WTC11 (cell line): ENCODE data around the gene MEGF6. TPM values are rescaled to one million over a fixed set of nuclear protein-coding genes. Genes with fewer than 3 reads are reported as not detected.

Experiments used
- ATAC-seq: fragments of 200-7000 bp; cut with Tn5 transposase; 2 replicates; pipeline ENCODE4 v1.10.0; 2021; ENCODE audit warnings: mild to moderate bottlenecking, moderate library complexity
- CTCF ChIA-PET: fragments of 300-600 bp; sonication (Branson Sonifier 250); formaldehyde crosslinking; loops from one replicate; lab custom pipeline; 2021; ENCODE audit warnings: antibody characterized with exemption; lab: Charles Lee
- POLR2A ChIA-PET: fragments of 350-600 bp; sonication (Branson Sonifier 250); formaldehyde crosslinking; loops from one replicate; lab custom pipeline; 2021; ENCODE audit warnings: antibody characterized with exemption; lab: Charles Lee
- DNase-seq: peaks from one replicate; pipeline ENCODE4 v3.0.0; 2021; ENCODE audit warnings: low spot score
- H3K27ac Mint-ChIP-seq: 2 replicates; pipeline ENCODE4 v1.8.0; 2021; ENCODE audit warnings: mixed read lengths
- H3K27me3 Mint-ChIP-seq: 2 replicates; pipeline ENCODE4 v1.8.0; 2021; ENCODE audit warnings: low read depth, mild to moderate bottlenecking, moderate library complexity, mixed read lengths
- H3K36me3 Mint-ChIP-seq: 2 replicates; pipeline ENCODE4 v1.8.0; 2021; ENCODE audit warnings: mixed read lengths
- H3K4me1 Mint-ChIP-seq: 2 replicates; pipeline ENCODE4 v1.8.0; 2022; ENCODE audit warnings: mixed read lengths
- H3K4me3 Mint-ChIP-seq: 2 replicates; pipeline ENCODE4 v1.8.0; 2021; ENCODE audit warnings: mild to moderate bottlenecking, moderate library complexity, mixed read lengths
- H3K9me3 Mint-ChIP-seq: 2 replicates; pipeline ENCODE4 v1.8.0; 2021; ENCODE audit warnings: mixed read lengths
- CBFB ChIP-seq: sonication (generic); formaldehyde crosslinking; IDR thresholded peaks from 2 replicates; pipeline ENCODE4 v1.8.1; 2022; ENCODE audit warnings: mild to moderate bottlenecking, low read depth, missing genetic modification reagents
- CREM ChIP-seq: sonication (generic); formaldehyde crosslinking; IDR thresholded peaks from 2 replicates; pipeline ENCODE4 v1.8.1; 2022; ENCODE audit warnings: mild to moderate bottlenecking, missing genetic modification reagents, moderate library complexity
- ELF4 ChIP-seq: sonication (generic); formaldehyde crosslinking; IDR thresholded peaks from 2 replicates; pipeline ENCODE4 v1.8.1; 2022; ENCODE audit warnings: low read depth, mild to moderate bottlenecking, moderate library complexity, missing genetic modification reagents
- EMX1 ChIP-seq: fragments of 250-450 bp; sonication (Bioruptor Pico); IDR thresholded peaks from 2 replicates; pipeline ENCODE4 v1.8.0; 2021; ENCODE audit warnings: mild to moderate bottlenecking
- FOXK1 ChIP-seq: sonication (generic); formaldehyde crosslinking; IDR thresholded peaks from 2 replicates; pipeline ENCODE4 v1.8.0; 2022; ENCODE audit warnings: mild to moderate bottlenecking, moderate library complexity, missing genetic modification reagents
- KAT7 ChIP-seq: sonication (generic); formaldehyde crosslinking; IDR thresholded peaks from 2 replicates; pipeline ENCODE4 v1.8.1; 2023; ENCODE audit warnings: missing genetic modification reagents, mild to moderate bottlenecking, borderline replicate concordance
- MAX ChIP-seq: sonication (generic); formaldehyde crosslinking; IDR thresholded peaks from 2 replicates; pipeline ENCODE4 v1.8.0; 2022; ENCODE audit warnings: mild to moderate bottlenecking, missing genetic modification reagents
- MLX ChIP-seq: sonication (generic); formaldehyde crosslinking; IDR thresholded peaks from 2 replicates; pipeline ENCODE4 v1.8.1; 2023; ENCODE audit warnings: mild to moderate bottlenecking, missing genetic modification reagents, moderate library complexity
- NFE2L1 ChIP-seq: sonication (generic); formaldehyde crosslinking; IDR thresholded peaks from 2 replicates; pipeline ENCODE4 v1.8.1; 2023; ENCODE audit warnings: missing genetic modification reagents
- RELA ChIP-seq: sonication (generic); formaldehyde crosslinking; IDR thresholded peaks from 2 replicates; pipeline ENCODE4 v1.8.1; 2022; ENCODE audit warnings: missing genetic modification reagents, mild to moderate bottlenecking, borderline replicate concordance
- SP1 ChIP-seq: sonication (generic); formaldehyde crosslinking; conservative IDR thresholded peaks from 2 replicates; pipeline ENCODE4 v1.8.1; 2022; ENCODE audit warnings: missing genetic modification reagents
- TEAD1 ChIP-seq: sonication (generic); formaldehyde crosslinking; IDR thresholded peaks from 2 replicates; pipeline ENCODE4 v1.8.0; 2022; ENCODE audit warnings: mild to moderate bottlenecking, missing genetic modification reagents
- TP53 ChIP-seq: sonication (generic); formaldehyde crosslinking; IDR thresholded peaks from 2 replicates; pipeline ENCODE4 v1.8.1; 2023; ENCODE audit warnings: mild to moderate bottlenecking, missing genetic modification reagents
- ZNF219 ChIP-seq: sonication (generic); formaldehyde crosslinking; IDR thresholded peaks from 2 replicates; pipeline ENCODE4 v1.8.0; 2023; ENCODE audit warnings: missing genetic modification reagents, mild to moderate bottlenecking, borderline replicate concordance
- ZNF317 ChIP-seq: sonication (generic); formaldehyde crosslinking; IDR thresholded peaks from 2 replicates; pipeline ENCODE4 v1.8.1; 2023; ENCODE audit warnings: low read depth, mild to moderate bottlenecking, moderate library complexity, missing genetic modification reagents, borderline replicate concordance
- ZNF396 ChIP-seq: fragments of 250-450 bp; sonication (Bioruptor Pico); IDR thresholded peaks from 2 replicates; pipeline ENCODE4 v1.8.0; 2021; ENCODE audit warnings: mild to moderate bottlenecking, moderate library complexity, borderline replicate concordance
- ZNF423 ChIP-seq: fragments of 250-450 bp; sonication (Bioruptor Pico); IDR thresholded peaks from 2 replicates; pipeline ENCODE4 v2.1.2; 2022; ENCODE audit warnings: mild to moderate bottlenecking, moderate library complexity
- ZNF425 ChIP-seq: fragments of 250-450 bp; sonication (Bioruptor Pico); conservative IDR thresholded peaks from 2 replicates; pipeline ENCODE4 v1.9.0; 2021; ENCODE audit warnings: mild to moderate bottlenecking
- ZNF532 ChIP-seq: fragments of 250-450 bp; sonication (Bioruptor Pico); IDR thresholded peaks from 2 replicates; pipeline ENCODE4 v1.9.0; 2021; ENCODE audit warnings: mild to moderate bottlenecking, borderline replicate concordance
- ZNF671 ChIP-seq: fragments of 250-450 bp; sonication (Bioruptor Pico); IDR thresholded peaks from 2 replicates; pipeline ENCODE4 v1.8.0; 2021; ENCODE audit warnings: mild to moderate bottlenecking
- ZSCAN18 ChIP-seq: fragments of 250-450 bp; sonication (Bioruptor Pico); IDR thresholded peaks from 2 replicates; pipeline ENCODE4 v2.1.2; 2022; ENCODE audit warnings: mild to moderate bottlenecking, moderate library complexity
- total RNA-seq: library from RNA; stranded (reverse); gene quantifications from 3 replicates; pipeline ENCODE4 v1.2.3, GENCODE V29; 2021
- TF ChIP-seq, protein P1 (sequence below): sonication (generic); formaldehyde crosslinking; IDR thresholded peaks from 2 replicates; pipeline ENCODE4 v1.8.0; 2022; ENCODE audit warnings: mild to moderate bottlenecking, missing genetic modification reagents
- TF ChIP-seq, protein P2 (sequence below): sonication (generic); formaldehyde crosslinking; IDR thresholded peaks from 2 replicates; pipeline ENCODE4 v1.8.1; 2022; ENCODE audit warnings: mild to moderate bottlenecking, moderate library complexity, missing genetic modification reagents
- TF ChIP-seq, protein P3 (sequence below): sonication (generic); formaldehyde crosslinking; IDR thresholded peaks from 2 replicates; pipeline ENCODE4 v1.8.0; 2023; ENCODE audit warnings: missing genetic modification reagents

Gene MEGF6
- total RNA-seq, 1 experiment from 2014 or later, result 24.9 TPM

- Mint-ChIP-seq H3K27me3 (no peaks in the 10 kb centered on the region; the same call in 1 of the 2 replicates), H3K36me3 (0 out of 2 replicates have a peak, but pooled peaks cover 2% of the 10 kb centered on the region), H3K4me3 (peak overlapping the region; percentile 74), H3K27ac (peak overlapping the region; percentile 70), H3K4me1 (peaks cover 14% of the 10 kb centered on the region), H3K9me3 (no peaks in the 10 kb centered on the region)
- DNase-seq (peak; percentile 88), ATAC-seq (peak; percentile 74)
- ChIA-PET POLR2A (interaction anchor here (0.9 kb wide), 1 partner anchor 17 kb away, joined by 4 read pairs; no protein-coding TSS in a partner anchor), CTCF (interaction anchor here (0.7 to 3.8 kb wide), 3 partner anchors 18 to 47 kb away, joined by 3 to 165 read pairs (median 5); no protein-coding TSS in a partner anchor)
- TF ChIP-seq ZNF423 (CRISPR knock-in tag) (peak; percentile 17; the same call in 1 of the 2 replicates), TP53 (CRISPR knock-in tag) (no peak), ZNF396 (CRISPR knock-in tag) (no peak), NFE2L1 (CRISPR knock-in tag) (no peak), ELF4 (CRISPR knock-in tag) (no peak), CBFB (CRISPR knock-in tag) (no peak), ZSCAN18 (no peak), ZNF219 (no peak), TEAD1 (CRISPR knock-in tag) (0 out of 2 replicates have a peak, but pooled peaks have one; percentile 9), ZNF317 (no peak), RELA (CRISPR knock-in tag) (no peak), MLX (CRISPR knock-in tag) (no peak), MAX (CRISPR knock-in tag) (peak; percentile 43; the same call in 1 of the 2 replicates), ZNF532 (CRISPR knock-in tag) (no peak), ZNF425 (CRISPR knock-in tag) (no peak), SP1 (CRISPR knock-in tag) (peak; percentile 58; the same call in 1 of the 2 replicates), ZNF671 (CRISPR knock-in tag) (no peak), CREM (CRISPR knock-in tag) (no peak), KAT7 (CRISPR knock-in tag) (no peak), EMX1 (CRISPR knock-in tag) (no peak), FOXK1 (CRISPR knock-in tag) (peak; percentile 11; the same call in 1 of the 2 replicates)
- TF ChIP-seq, protein P1, sequence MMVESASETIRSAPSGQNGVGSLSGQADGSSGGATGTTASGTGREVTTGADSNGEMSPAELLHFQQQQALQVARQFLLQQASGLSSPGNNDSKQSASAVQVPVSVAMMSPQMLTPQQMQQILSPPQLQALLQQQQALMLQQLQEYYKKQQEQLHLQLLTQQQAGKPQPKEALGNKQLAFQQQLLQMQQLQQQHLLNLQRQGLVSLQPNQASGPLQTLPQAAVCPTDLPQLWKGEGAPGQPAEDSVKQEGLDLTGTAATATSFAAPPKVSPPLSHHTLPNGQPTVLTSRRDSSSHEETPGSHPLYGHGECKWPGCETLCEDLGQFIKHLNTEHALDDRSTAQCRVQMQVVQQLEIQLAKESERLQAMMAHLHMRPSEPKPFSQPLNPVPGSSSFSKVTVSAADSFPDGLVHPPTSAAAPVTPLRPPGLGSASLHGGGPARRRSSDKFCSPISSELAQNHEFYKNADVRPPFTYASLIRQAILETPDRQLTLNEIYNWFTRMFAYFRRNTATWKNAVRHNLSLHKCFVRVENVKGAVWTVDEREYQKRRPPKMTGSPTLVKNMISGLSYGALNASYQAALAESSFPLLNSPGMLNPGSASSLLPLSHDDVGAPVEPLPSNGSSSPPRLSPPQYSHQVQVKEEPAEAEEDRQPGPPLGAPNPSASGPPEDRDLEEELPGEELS (CRISPR knock-in tag), result no peak
- TF ChIP-seq, protein P2, sequence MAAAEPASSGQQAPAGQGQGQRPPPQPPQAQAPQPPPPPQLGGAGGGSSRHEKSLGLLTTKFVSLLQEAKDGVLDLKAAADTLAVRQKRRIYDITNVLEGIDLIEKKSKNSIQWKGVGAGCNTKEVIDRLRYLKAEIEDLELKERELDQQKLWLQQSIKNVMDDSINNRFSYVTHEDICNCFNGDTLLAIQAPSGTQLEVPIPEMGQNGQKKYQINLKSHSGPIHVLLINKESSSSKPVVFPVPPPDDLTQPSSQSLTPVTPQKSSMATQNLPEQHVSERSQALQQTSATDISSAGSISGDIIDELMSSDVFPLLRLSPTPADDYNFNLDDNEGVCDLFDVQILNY, result no peak
- TF ChIP-seq, protein P3, sequence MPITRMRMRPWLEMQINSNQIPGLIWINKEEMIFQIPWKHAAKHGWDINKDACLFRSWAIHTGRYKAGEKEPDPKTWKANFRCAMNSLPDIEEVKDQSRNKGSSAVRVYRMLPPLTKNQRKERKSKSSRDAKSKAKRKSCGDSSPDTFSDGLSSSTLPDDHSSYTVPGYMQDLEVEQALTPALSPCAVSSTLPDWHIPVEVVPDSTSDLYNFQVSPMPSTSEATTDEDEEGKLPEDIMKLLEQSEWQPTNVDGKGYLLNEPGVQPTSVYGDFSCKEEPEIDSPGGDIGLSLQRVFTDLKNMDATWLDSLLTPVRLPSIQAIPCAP (CRISPR knock-in tag), result no peak
Observed at GRCh38 chr1:3454811-3455618, 156.3 kb downstream of the MEGF6 start.
